HCEC 1CT (cell line): ENCODE results near the gene SLC25A20.

Experiments
- DNase-seq: peaks from one replicate; pipeline ENCODE4 v3.0.0-alpha.2; 2017

SLC25A20 gene

GRCh38 chr3:48897460-48898376 lies 964 bp downstream of the SLC25A20 start:
- no peak for DNase-seq

- DNase-seq: no peak
These were observed 1.7 kb downstream of the SLC25A20 start for GRCh38 chr3:48896936-48897335.

GRCh38 chr3:48894516-48894915 lies 4.2 kb downstream of the SLC25A20 start:
- DNase-seq: no peak

- DNase-seq: no peak
These were observed 7.1 kb downstream of the SLC25A20 start for GRCh38 chr3:48891606-48892005.

- no peak for DNase-seq
These were observed 12.9 kb downstream of the SLC25A20 start for GRCh38 chr3:48885753-48886152.

GRCh38 chr3:48881652-48882114 lies 17.0 kb downstream of the SLC25A20 start:
- DNase-seq: no peak

- no peak for DNase-seq
These were observed 17.7 kb downstream of the SLC25A20 start for GRCh38 chr3:48881006-48881405.

GRCh38 chr3:48879994-48880377 lies 18.7 kb downstream of the SLC25A20 start:
- no peak for DNase-seq

GRCh38 chr3:48879307-48879993 lies 19.2 kb downstream of the SLC25A20 start:
- DNase-seq: no peak

GRCh38 chr3:48877671-48878070 lies 21.0 kb downstream of the SLC25A20 start:
- DNase-seq: no peak

GRCh38 chr3:48863122-48863521 lies 35.6 kb downstream of the SLC25A20 start:
- DNase-seq: no peak

- no peak for DNase-seq
These were observed 39.5 kb downstream of the SLC25A20 start for GRCh38 chr3:48859206-48859605.

- no peak for DNase-seq
These were observed 40.0 kb downstream of the SLC25A20 start for GRCh38 chr3:48858709-48859108.

GRCh38 chr3:48857641-48858040 lies 41.0 kb downstream of the SLC25A20 start:
- no peak for DNase-seq

- DNase-seq: no peak
These were observed 42.2 kb downstream of the SLC25A20 start for GRCh38 chr3:48856469-48856868.

- no peak for DNase-seq
These were observed 42.8 kb downstream of the SLC25A20 start for GRCh38 chr3:48855681-48856447.

GRCh38 chr3:48852151-48852550 lies 46.5 kb downstream of the SLC25A20 start:
- DNase-seq: no peak

GRCh38 chr3:48851407-48851806 lies 47.3 kb downstream of the SLC25A20 start:
- peak; percentile 10 for DNase-seq

GRCh38 chr3:48848816-48849515 lies 49.7 kb downstream of the SLC25A20 start:
- no peak for DNase-seq

GRCh38 chr3:48847504-48848423 lies 50.9 kb downstream of the SLC25A20 start, which contains the start of gene PRKAR2A:
Gene PRKAR2A, minus strand, starts transcription at chr3:48847874. Its CDS starts 278 bp downstream, at chr3:48847596.
- peak; percentile 83 for DNase-seq

GRCh38 chr3:48847053-48847503 lies 51.6 kb downstream of the SLC25A20 start:
- DNase-seq: peak; percentile 75
